ENCODE measurements around the gene AUTS2.
"Not testable (repeated sequence)": the region's sequence is repeated elsewhere in the genome, so short reads cannot be mapped to it uniquely, and the experiment has no call there.

Gene AUTS2

GRCh38 chr7:70632400-70632799 lies 1034.1 kb downstream of the AUTS2 start:
- DNase-seq = no peak

GRCh38 chr7:70634071-70634470 lies 1035.8 kb downstream of the AUTS2 start:
- no peak for DNase-seq

DNA sequence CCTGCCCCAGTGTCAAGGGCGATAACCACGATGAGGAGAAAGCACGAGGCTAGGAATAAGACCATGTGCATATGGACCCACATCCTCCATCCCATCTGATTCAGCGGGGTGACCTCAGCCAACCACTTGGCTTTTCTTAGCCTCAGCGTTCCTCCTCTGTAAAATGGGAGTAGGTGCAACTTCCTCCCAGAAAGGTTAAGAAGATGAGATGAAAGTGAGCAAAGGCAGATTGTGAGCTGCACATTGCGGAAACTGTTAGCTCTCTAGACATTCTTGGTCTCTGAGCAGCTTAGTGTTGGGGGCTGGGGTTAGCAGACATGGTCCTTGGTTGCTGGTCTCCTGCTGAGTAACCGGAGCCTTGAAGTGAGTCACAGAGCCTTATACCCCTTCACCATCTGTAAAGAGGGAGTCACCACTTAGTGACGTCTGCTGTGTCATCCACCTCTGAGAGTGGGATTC lies 1036.4 kb downstream of the AUTS2 start:
- no peak for DNase-seq

DNA sequence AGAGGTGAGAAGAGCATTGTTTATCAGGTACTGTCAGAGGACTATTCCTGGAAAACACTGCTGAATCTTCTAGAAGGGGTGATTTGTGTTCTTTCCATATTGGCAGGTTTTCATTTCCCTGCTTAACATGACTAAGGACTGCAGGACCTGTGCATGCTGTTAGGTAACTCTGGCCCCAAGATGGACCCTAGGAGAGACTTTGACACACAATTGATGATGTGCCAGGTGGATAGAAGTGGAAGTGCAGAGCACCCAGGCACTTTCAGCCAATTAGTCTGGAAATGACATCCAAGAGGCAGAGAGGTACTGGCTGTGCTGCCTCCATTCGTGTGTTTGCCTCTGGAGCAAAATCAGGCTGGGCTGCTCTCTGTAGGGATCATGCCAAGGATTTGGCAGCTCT lies 1037.4 kb downstream of the AUTS2 start:
- no peak for DNase-seq

DNA sequence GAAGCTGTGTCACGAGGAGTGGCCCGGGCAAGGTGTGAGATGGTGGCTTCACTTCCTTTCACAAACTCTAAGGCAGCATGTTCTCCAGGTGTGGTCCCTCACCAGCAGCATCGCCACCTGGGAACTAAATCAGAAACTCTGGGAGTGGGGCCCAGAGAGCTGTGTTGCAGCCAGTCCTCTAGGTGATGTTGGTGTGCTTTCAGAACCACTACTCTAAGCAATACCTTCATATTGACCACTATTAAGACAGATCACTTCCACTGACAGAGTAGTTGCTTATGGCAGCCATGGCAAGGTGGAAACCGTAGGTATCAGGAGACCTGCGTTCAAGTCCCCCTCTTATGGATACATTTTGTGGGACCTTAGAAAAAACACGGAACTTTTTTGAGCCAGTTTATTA lies 1037.9 kb downstream of the AUTS2 start:
- DNase-seq = no peak

DNA sequence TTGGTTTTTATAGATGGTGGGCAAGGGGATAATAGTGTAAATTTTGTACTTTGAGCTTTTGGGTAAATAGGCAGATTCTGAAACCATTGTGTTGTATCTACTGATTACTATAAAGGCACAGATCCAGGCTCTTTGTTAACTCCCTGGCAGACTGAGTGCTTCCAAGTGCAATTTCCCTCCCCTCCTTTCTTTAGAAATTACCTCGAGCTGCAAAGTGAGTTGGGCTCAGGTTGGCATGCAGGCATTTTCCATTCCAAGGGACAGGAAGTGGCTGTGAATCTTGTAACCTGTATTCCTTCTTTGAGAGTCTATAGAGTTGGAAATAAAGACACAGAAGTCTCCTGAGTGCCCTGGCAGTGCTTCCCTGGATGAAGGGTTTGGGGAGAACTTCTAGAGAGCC lies 1039.5 kb downstream of the AUTS2 start:
- DNase-seq = no peak

DNA sequence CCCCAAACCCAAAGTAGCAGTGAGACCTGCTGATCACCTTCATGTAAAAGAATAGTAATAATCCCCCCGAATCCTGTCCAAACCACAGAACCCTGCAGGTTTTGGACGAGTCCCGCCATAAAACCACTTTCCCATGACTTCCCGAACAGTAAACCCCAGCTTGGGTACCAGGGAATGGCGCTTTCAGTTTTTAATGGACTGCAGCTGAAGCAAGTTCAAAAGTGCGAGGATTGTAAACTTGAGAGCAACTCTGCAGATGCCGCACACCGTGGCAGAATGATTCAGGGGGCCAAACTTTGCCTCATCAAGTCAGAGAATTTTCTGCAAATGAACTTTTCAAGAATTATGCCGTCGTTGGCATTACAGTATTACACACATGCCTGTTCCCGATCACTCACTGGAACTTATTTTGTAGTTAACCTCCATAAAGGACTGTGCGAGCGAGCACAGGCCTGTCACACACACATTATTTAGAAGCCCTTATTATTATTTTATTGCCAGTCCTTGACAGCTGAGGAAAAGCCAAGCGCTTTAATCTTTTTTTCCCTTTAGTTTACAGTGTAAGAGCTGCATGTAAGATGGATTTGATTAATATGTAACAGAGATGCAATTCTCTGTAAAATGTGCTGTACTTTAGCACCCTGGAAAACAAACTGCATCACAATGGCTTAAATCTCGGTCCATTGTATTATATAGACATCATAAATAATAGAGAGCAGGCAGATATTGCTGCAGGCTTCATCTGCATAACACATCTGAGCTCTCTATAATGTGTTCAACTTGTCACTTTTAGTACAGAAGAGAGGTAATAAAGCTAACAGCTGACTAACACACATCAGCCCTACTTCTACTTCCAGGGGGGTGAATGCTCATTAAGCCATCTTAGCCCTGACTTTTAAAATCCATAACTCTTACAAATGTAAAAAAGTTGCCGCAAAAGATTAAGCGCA lies 1040.2 kb downstream of the AUTS2 start:
- DNase-seq = no peak

DNA sequence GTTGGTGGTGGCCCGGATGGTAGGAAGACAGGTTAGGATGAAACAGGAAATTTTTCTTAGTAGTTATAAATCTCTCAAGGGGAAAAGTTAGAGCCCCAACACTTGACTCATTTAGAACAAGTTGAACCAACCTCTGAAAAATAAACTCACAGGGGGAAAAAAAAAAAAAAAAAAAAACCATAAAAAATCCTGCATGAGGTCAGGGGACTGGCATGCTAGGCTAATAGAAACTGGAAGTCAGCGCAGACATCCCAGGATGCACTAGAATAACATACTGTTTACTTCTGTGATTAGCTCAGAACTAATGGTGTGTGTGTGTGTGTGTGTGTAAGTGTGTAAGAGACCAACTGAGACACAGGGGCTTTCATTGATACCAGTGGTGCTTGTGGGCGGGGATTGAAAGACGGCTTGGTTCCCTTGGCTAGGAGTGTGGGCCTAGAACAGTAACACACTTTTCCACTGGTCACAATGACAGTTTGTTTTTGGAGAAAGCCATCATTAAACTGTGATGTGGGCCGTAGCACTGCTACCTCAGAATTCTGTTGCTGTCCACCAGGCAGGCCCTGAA lies 1042.1 kb downstream of the AUTS2 start:
- no peak for DNase-seq

DNA sequence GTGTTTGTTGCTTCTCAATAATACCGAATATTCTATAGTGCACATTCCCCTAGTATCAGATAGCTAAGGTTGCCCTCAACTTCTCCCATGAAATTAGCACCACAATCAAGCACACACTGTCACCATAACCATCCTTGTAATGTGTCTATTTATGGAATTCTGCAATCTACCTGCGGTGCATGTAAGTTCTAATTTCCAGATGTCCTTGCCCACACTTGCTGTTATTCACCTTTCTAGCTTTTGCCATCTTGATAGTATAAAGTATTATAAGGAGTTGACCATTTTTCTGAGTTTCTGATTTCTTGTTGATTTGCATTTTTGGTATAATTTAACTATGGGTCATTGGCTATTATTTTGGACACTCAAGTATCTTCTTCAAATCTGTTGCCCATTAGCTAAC lies 1043.6 kb downstream of the AUTS2 start:
- DNase-seq = no peak

DNA sequence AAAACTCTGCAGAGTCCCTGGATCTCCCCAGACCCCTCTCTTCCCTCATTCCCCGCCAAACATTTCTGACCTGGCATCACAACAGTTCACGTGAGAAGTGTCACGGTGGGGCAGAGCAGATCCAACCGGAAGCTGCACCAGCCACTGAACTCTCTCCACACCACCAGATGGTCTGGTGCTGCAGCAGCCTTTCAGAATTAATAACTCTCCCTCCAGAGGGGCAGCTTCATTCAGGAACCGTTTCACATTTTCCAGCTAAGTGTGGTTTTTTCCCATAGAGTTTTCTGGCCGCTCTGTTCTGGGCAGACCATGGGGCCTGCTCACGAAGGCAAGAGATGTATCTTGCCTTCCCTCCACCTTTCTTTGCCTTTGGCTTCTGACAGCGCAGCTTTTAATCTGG lies 1047.0 kb downstream of the AUTS2 start:
- no peak for DNase-seq

DNA sequence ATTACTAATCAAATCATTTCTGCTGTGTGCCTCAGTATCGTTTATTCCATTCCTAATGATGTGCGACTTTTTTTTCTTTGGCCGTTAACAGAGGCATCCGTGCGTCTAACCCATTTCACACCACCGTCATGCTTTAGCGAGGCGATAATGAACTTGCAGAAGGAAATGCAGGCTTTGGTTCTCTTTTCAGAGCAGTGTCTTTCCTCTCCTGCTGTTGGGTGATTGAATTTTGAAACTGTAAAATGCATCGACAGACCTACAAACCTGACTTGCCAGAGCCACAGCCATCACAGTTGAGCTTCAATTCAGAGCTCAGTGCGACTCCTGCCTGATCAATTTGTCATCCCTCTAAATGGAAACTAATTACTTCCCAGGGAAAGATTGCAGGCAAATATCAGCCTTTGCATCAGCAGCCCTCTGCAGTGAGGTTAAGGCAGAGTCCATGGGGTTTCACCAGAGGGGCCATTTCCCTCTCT lies 1047.6 kb downstream of the AUTS2 start:
- DNase-seq = no peak

- DNase-seq = no peak
Measured at GRCh38 chr7:70646536-70647248, 1048.4 kb downstream of the AUTS2 start.

DNA sequence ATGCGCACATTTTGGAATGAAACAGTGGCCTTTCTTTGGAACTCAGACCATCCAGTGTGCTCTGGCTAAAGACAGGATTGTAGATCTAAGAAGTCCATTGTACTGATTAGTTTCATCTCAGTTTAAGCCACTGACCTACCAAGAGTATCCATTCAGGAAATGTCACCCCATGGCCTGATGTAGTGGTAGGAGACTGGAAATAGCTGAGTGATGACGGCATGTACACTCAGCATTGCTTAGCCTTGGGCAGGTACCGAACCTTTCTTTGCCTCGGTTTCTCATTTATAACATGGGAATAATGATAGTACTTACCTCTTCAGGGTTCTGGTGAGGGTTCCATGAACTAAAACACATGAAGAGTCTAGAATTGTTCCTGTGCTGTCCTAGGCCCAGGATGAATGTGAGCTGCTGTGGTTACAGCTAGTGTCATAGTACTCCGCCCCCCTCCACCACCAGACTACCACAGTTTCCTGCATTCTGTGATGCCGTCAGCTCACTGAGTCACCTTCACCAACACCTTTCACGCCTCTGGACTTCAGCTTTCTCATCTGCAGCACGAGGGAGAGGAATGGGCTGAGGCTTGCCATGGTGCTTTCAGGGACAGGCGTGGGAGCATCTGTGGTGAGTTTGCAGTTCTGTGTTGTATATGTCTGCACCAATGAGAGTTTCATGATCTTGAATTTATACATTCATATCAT lies 1049.7 kb downstream of the AUTS2 start:
- DNase-seq = no peak

- DNase-seq = not testable (repeated sequence)
Measured at GRCh38 chr7:70648499-70648861, 1050.2 kb downstream of the AUTS2 start.

DNA sequence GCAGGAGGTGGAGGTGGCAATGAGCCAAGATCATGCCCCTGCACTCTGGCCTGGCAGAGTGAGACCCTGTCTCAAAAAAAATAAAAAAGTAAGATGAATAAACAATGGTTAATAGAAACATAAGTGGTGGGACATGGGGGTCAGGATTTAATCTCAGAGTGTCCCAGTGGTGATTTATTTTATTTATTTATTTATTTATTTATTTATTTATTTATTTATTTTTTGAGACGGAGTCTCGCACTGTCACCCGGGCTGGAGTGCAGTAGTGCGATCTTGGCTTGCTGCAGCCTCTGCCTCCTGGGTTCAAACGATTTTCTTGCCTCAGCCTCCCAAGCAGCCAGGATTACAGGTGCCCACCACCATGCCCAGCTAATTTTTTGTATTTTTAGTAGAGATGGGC lies 1051.0 kb downstream of the AUTS2 start:
- no peak for DNase-seq

DNA sequence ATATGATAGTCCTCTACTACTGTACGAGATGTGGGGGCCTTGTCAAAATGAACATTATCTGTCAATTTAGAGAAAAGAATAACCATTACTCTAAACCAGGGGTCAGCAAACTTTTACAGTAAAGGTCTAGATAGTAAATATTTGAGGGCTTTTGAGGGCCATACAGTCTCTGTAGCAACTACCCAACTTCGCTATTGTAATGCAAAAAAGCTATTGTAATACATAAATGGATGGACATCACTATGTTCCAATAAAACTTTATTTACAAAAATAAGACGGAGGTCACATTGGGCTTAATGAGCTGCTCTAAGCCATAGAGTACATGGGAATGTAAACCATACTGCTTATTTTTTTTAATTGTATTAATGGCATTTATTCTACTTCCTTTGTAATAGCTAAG lies 1055.9 kb downstream of the AUTS2 start:
- no peak for DNase-seq

- no peak for DNase-seq
Measured at GRCh38 chr7:70654979-70655378, 1056.7 kb downstream of the AUTS2 start.

- no peak for DNase-seq
Measured at GRCh38 chr7:70655694-70656093, 1057.4 kb downstream of the AUTS2 start.

- no peak for DNase-seq
Measured at GRCh38 chr7:70657571-70657970, 1059.3 kb downstream of the AUTS2 start.

DNA sequence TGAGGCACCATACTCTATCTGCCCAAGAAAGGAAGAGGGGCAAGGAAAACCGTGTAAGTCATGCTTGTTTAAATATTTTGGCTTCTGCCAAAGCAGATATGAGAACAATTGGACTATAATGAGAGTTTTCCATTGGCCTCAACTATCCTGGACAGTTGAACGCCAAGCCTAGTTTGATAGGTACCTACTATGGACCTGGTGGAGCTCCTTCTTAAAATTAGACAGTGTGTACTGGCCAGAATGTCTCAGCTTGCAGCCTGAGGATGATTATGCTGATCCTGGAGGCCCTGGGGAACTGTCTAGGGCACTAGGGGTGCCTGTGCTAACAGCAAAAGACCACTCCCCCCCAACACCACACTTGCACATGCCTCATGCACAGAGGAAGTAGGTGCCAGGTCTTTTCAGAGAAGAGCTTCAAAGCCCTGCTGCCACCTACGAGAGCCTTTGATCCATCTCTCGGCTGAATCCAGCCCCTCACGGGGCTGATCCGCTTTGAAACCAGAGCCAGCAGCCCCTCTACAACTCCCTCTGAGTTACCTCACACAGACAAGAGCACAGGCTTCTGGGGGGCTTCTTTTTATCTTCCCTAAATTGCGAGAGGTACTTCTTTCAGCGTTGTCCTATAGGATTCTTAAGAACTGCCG lies 1059.8 kb downstream of the AUTS2 start:
- DNase-seq = no peak

GRCh38 chr7:70659263-70659662 lies 1061.0 kb downstream of the AUTS2 start:
- DNase-seq = no peak

DNA sequence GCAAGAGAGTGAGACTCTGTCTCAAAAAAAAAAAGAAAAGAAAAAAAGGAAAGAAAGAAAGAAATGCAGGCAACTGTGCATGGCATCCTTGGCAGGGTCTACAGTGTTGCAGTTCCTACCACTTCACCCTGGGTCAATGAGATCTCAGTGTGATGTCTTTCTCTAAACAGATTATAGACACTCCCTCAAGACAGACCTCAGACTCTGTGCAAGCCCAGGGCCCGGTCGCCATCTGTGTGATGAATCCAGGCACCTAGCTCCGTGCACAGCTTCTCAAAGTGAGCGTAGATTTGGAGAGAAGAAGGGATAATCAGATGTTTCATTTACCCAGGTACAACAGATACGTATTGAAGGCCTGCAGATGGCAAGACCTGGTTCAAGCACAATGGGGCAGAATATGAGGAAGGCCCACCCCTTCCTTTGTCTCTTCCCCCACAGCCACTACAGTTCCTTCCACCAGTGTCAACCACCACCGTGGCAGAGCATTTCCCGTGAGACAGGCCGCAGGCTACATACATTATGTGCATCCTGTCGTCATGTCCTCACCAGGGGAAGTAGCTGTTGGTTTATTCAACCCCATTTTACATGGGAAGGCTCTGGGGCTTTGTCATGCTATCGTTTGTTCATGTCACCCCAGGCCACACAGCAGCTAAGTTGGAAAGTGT lies 1062.0 kb downstream of the AUTS2 start:
- DNase-seq = no peak
